GM19043 (cell line): ENCODE data around the gene MAP4K2.

Experiments
- ATAC-seq: cut with Tn5 transposase; IDR thresholded peaks from one replicate; pipeline ENCODE4 v1.9.1; 2021; ENCODE audit warnings: low read depth; ENCODE audit not compliant: unreplicated experiment

Gene MAP4K2

DNA sequence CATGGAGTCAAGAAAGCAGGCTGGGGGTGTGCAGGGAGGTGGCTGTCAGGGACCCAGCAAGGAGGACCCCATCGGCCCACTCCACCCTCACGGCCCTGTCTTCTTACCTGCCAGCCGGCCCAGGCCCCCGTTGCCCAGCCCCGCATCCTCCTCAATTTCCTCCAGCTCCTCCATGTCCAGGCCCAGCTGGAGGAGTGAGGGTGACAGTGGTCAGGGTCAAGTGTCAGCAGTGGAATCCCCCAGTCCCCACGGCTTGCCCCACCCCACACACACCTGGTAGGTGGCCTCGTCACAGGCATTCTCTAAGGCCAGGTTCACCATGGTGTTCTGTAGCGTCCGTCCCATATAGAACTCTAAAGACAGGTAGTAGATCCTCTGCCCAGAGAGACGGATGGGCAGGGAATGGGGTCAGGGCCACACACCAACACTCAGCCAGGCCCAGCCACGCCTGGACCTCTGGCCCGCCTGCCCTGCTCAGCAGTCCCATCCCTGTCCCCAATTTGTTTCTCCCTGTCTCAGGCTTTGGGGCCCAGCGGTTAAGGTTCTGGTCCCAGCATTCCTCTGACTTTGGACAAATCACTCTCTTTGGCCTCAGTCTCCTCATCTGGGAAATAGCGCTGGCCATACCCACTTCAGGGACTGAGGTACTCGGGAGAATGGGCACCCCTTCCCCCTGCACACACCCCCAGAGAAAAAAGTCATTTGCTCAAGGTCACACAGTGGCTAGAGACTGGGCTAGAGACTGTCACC lies 44.5 kb downstream of the MAP4K2 start:
- no peak for ATAC-seq

GRCh38 chr11:64757549-64758329 lies 45.3 kb downstream of the MAP4K2 start:
- ATAC-seq: no peak

DNA sequence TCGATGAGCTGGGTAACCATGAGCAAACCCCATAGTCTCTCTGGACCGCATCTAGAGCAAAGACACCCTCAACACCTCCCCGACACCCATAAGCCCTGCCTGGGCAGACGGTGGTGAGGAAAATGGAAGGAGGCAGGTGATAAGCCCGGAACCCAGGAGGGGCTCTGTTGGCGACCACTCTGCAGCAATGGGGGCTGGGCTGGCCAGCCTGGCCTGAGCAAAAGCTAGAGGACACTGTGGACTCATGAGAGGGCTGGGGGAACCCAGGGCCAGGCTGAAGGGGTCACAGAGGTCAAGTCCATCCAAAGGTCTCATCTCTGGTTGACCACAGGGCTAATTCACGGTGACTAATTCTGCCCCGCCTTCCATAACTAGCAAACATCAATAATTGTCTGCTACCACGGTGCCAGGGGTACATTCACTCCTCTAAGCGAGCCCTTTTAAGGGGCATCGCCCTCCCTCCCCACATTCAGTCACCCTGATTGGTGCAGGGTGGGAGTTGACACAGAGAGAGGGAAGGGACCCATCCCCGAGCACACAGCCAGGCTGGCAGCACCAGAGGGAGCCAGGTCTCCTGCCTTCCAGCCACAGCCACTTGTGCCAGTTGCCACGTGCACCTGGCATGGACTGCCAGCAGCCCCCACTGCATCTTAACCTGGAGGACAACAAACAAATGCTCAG lies 47.2 kb downstream of the MAP4K2 start:
- ATAC-seq: no peak

DNA sequence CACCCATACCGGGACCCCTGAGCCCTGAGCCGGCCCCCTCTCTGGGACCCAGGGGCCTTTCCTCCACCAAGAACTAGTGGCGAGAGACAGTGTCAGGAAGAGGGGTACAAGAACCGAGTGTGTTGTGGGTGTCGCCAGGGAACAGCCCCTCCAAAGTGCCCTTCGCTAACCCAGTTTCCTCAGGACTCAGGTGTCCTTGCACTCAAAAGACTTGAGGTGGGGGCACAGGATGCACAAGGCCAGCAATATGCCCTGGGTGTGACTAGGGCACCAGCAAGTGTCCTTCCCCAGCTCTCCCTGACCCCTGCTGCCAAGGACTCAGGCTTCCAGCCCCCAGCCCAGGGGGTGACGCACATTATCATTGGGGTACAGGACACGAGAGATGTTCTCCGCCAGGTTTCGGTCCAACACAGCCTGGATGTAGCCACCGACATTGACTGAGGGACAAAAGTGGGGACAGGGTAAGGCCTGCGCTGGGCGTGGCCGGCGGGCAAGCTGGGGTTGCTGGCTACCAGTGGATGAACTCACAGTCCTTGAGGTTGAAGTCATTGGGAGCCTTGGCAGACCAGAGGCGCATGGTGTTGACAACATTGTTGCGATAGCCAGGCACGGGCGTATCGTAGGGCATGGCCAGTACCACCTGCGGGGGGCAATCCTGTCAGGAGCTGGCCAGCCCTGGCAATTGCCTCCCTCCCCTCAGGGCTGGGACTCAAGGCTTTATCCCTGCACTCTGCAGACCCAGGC lies 47.9 kb downstream of the MAP4K2 start:
- no peak for ATAC-seq

- ATAC-seq: no peak
Measured at GRCh38 chr11:64754124-64754918, 48.7 kb downstream of the MAP4K2 start.

DNA sequence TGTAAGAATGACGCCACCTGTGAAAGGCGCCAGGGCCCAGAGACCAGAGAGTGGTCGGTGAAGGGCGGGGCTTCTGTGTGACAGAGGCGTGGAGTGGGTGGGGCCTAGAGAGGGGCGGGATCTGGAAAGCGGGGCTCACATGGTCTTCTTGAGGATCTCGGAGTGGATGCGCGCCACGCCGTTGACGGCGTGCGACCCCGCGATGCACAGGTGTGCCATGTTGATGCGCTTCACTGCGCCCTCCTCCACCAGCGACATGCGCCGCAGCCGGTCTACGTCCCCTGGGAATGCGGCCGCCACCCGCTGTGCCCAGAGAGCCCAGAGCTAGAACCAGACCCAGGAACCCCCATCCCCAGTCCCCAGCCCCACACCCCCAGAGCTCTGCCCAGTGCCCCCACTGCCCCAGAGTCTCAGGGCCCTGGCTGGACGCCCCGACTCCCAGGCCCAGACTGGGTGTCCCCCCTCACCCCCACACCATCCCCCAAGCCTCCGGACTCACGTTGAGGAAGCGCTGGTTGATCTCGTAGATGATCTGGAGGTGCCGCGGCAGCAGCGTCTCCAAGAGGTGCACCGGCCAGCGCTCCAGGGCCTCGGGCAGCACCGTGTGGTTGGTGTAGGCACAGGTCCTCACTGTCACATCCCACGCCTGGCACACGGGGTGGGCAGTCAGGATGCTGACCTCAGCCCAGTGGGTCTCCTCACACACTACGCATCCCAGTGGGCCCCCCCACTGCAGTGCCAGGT lies 49.5 kb downstream of the MAP4K2 start:
- ATAC-seq: no peak

- ATAC-seq: no peak
Measured at GRCh38 chr11:64753019-64753379, 50.0 kb downstream of the MAP4K2 start.

- ATAC-seq: no peak
Measured at GRCh38 chr11:64752175-64752970, 50.6 kb downstream of the MAP4K2 start.

GRCh38 chr11:64751580-64751979 lies 51.4 kb downstream of the MAP4K2 start:
- ATAC-seq: no peak

DNA sequence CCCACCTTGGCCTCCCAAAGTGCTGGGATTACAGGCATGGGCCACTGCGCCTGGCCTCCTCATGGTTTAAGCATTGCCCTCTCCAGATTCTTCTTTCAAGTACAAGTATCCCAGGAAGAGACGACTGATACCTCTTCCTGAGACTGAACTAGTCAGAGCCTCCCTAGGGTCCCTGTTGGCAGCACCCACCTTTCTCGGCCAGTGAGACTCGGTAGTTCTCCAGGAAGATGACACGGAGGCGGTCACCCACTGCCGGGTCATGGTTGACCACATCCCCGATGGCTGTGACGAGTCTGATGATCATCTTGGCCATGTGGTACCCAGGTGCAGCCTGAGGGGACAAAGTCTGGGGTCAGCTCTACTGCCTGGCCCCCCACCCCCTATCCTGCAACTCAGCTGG lies 51.9 kb downstream of the MAP4K2 start:
- no peak for ATAC-seq

DNA sequence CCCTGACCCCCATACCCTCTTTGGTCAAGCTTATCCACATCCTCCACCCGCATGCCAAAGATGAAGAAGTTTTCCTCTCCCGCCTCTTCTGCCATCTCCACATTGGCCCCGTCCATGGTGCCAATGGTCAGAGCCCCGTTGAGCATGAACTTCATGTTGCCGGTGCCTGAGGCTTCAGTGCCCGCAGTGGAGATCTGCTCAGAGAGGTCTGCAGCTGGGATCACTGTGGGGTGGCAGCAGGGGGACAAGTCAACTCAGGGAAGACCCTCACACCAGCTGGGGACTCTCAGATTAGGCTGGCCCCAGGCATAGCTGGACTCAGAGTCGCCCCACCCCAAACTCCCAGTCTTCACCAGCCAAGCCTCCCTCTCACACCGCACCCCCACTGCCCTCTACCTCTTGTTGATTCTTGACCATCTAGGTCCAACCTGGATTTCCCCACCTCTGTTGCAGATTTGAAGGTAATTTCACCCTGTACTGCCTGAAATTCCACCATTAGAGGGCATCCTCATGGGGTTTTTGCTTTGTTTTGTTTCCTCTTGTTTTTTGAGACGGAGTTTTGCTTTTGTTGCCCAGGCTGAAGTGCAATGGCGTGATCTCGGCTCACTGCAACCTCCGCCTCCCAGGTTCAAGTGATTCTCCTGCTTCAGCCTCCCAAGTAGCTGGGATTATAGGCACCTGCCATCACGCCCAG lies 52.5 kb downstream of the MAP4K2 start:
- no peak for ATAC-seq

- no peak for ATAC-seq
Measured at GRCh38 chr11:64747961-64748665, 54.9 kb downstream of the MAP4K2 start.

- no peak for ATAC-seq
Measured at GRCh38 chr11:64746486-64746885, 56.5 kb downstream of the MAP4K2 start.

DNA sequence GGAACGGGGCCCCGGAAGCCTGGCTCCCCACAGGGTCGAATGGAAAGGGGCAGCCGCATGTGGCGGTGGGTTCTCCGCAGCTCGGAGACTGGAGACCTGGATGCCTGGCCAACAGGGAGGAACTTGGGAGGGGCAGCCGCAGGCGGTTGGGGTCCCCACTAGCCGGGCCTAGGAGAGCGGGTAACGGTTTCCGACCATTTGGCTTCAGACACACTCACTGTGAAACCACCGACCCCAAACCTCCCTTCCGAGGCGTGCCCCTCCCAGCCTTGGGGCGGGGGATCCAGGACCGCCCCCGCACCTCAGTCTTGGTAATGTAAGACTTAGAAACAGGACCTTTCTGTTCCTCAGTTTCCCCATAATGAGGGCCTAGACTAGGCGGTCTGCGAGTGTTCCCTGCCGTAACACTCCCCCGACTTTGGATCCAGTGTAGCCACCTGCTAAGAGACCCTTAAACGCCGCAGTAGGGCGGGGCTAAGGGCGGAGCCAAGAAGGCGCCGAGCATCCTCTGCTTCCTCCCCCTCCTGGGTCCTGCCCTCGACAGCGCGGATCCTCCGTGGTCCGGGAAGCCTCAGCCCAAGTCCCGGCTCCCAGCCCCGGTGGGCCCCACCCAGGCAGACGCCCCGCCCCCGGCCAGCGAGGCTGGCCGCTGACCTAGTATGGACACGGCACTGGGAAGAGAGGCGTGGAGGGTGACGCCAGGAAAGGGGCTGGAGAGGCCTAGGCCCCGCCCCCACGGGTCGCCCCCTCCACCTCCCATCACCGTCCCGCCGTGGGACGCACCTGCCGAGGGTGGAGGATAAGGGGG lies 57.3 kb downstream of the MAP4K2 start:
- ATAC-seq: no peak

GRCh38 chr11:64745189-64745520 lies 57.9 kb downstream of the MAP4K2 start:
- ATAC-seq: no peak

DNA sequence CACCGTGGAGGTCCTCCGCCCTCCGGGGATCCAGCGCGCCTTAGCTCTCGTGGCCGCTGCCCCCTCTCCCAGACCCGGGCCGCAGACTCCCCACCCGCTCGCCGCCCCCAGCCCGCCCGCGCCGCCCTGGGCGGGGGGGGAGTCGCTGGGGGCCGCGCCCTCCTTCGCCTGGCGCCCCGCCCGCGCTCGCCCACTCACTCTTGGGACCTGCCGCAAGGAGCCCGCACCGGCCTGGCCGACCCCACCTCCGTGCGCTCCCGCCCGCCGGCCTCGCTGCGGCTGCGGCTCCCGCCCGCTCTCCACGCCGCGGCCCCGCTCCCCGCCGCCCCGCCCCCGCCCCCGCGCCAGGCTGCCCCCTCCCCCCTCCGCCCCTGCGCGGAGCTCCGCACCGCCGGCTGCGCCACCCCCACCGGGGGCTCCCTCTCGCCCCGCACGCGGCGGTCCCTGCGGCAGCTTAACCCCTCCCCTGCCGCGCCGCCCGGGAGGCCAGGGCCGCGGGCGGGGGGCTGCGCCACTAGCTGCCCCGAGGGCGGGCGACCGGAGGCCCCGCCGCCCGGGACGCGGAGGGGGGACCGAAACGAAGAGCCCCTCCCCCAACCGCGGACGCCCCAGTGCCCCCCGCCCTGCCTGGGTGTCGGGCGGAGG lies 58.3 kb downstream of the MAP4K2 start:
- no peak for ATAC-seq
